IMR-90 (cell line): Measurements from ENCODE around the gene C12orf75. TPM values are rescaled to one million over a fixed set of nuclear protein-coding genes. Genes with fewer than 3 reads are reported as not detected.

Experiments used
- ATAC-seq: fragments of 200-7000 bp; cut with Tn5 transposase; 2 replicates; pipeline ENCODE4 v1.9.1; 2020; ENCODE audit warnings: low read depth, mild to moderate bottlenecking, moderate library complexity
- BruUV-seq: library from RNA; stranded (reverse); fragments of 400-500 nt; replicated peaks from 2 replicates; lab custom pipeline; 2021; lab: Mats Ljungman, UMichigan
- CTCF ChIA-PET: fragments of 300-600 bp; formaldehyde crosslinking; extraction: SDS; loops from one replicate; lab custom pipeline; 2021; ENCODE audit warnings: antibody characterized with exemption; lab: Yijun Ruan, JAX
- POLR2A ChIA-PET: fragments of 300-600 bp; sonication (Branson Sonifier 250); formaldehyde crosslinking; loops from one replicate; lab custom pipeline; 2022; ENCODE audit warnings: antibody characterized with exemption; ENCODE audit not compliant: unreplicated experiment; lab: Charles Lee
- DNase-seq: peaks from one replicate; pipeline ENCODE4 v3.0.0; 2013
- H2AFZ ChIP-seq: replicated peaks from 2 replicates; pipeline ENCODE3; 2013; ENCODE audit warnings: low read length, mild to moderate bottlenecking; ENCODE audit not compliant: poor library complexity
- H2AK5ac ChIP-seq: 2 replicates; pipeline ENCODE4 v1.6.1; 2013; ENCODE audit warnings: low read depth, low read length, inconsistent platforms
- H2AK9ac ChIP-seq: replicated peaks from 2 replicates; pipeline ENCODE3; 2013; ENCODE audit warnings: mild to moderate bottlenecking, low read depth, low read length, moderate library complexity; ENCODE audit not compliant: poor library complexity
- H2BK120ac ChIP-seq: 2 replicates; pipeline ENCODE4 v1.6.1; 2013; ENCODE audit warnings: low read depth, low read length, inconsistent platforms
- H2BK15ac ChIP-seq: 3 replicates; pipeline ENCODE4 v1.6.1; 2013; ENCODE audit warnings: low read depth, low read length, inconsistent platforms
- H2BK20ac ChIP-seq: 2 replicates; pipeline ENCODE4 v1.6.1; 2013; ENCODE audit warnings: low read depth, mild to moderate bottlenecking, inconsistent platforms, low read length, moderate library complexity
- H2BK5ac ChIP-seq: 2 replicates; pipeline ENCODE4 v1.6.1; 2013; ENCODE audit warnings: mild to moderate bottlenecking, low read depth, low read length, inconsistent platforms; ENCODE audit not compliant: poor library complexity, severe bottlenecking
- H3K14ac ChIP-seq: replicated peaks from 2 replicates; pipeline ENCODE4 v1.6.1; 2013; ENCODE audit warnings: low read depth, low read length, inconsistent platforms
- H3K18ac ChIP-seq: 2 replicates; pipeline ENCODE4 v1.6.1; 2013; ENCODE audit warnings: low read depth, low read length, control low read depth
- H3K23ac ChIP-seq: 2 replicates; pipeline ENCODE4 v1.6.1; 2013; ENCODE audit warnings: low read depth, low read length, inconsistent platforms
- H3K27ac ChIP-seq: 2 replicates; pipeline ENCODE4 v1.5.1; 2013; ENCODE audit warnings: mild to moderate bottlenecking, control low read depth, low read length; ENCODE audit not compliant: insufficient read depth
- H3K27me3 ChIP-seq: 2 replicates; pipeline ENCODE4 v1.6.1; 2013; ENCODE audit warnings: low read length; ENCODE audit not compliant: control insufficient read depth, insufficient read depth
- H3K36me3 ChIP-seq: 2 replicates; pipeline ENCODE4 v1.6.1; 2013; ENCODE audit warnings: low read length, mixed read lengths; ENCODE audit not compliant: control insufficient read depth, insufficient read depth
- H3K4ac ChIP-seq: 2 replicates; pipeline ENCODE4 v1.6.1; 2013; ENCODE audit warnings: low read depth, low read length, inconsistent platforms
- H3K4me1 ChIP-seq: 2 replicates; pipeline ENCODE4 v1.6.1; 2013; ENCODE audit warnings: low read length, mixed read lengths; ENCODE audit not compliant: control insufficient read depth, insufficient read depth
- H3K4me2 ChIP-seq: 2 replicates; pipeline ENCODE4 v1.6.1; 2013; ENCODE audit warnings: low read depth, mild to moderate bottlenecking, control low read depth, low read length, moderate library complexity
- H3K4me3 ChIP-seq: 2 replicates; pipeline ENCODE4 v1.5.1; 2013; ENCODE audit warnings: low read depth, mild to moderate bottlenecking, control low read depth, low read length, moderate library complexity; ENCODE audit not compliant: insufficient read depth
- H3K56ac ChIP-seq: 2 replicates; pipeline ENCODE4 v1.6.1; 2013; ENCODE audit warnings: low read length, inconsistent platforms; ENCODE audit not compliant: insufficient read depth; ENCODE audit errors: extremely low read depth
- H3K79me1 ChIP-seq, 2 experiments: 2 replicates each; pipeline ENCODE4 v1.6.1; 2013; ENCODE audit warnings: low read length in 2 of 2, inconsistent platforms in 1 of 2, low read depth in 1 of 2
- H3K9ac ChIP-seq: 2 replicates; pipeline ENCODE4 v1.6.1; 2013; ENCODE audit warnings: low read depth, low read length, control low read depth
- H3K9me1 ChIP-seq: 2 replicates; pipeline ENCODE4 v1.6.1; 2013; ENCODE audit warnings: low read length, inconsistent platforms; ENCODE audit not compliant: insufficient read depth
- H3K9me3 ChIP-seq: 2 replicates; pipeline ENCODE4 v1.6.1; 2013; ENCODE audit warnings: low read length; ENCODE audit not compliant: control insufficient read depth, insufficient read depth
- H4K20me1 ChIP-seq: 2 replicates; pipeline ENCODE4 v1.6.1; 2013; ENCODE audit warnings: low read length, inconsistent platforms; ENCODE audit not compliant: insufficient read depth
- H4K5ac ChIP-seq: 2 replicates; pipeline ENCODE4 v1.6.1; 2013; ENCODE audit warnings: mild to moderate bottlenecking, low read depth, low read length, control low read depth
- H4K8ac ChIP-seq, 2 experiments: 2 replicates each; pipeline ENCODE4 v1.6.1; 2013; ENCODE audit warnings: low read depth in 2 of 2, low read length in 2 of 2, control low read depth in 1 of 2, inconsistent platforms in 1 of 2
- H4K91ac ChIP-seq: 2 replicates; pipeline ENCODE4 v1.6.1; 2013; ENCODE audit warnings: low read depth, low read length, inconsistent platforms; ENCODE audit not compliant: insufficient read depth
- BHLHE40 ChIP-seq: fragments of 150-350 bp; IDR thresholded peaks from 2 replicates; pipeline ENCODE4 v1.6.1; 2016; ENCODE audit warnings: mild to moderate bottlenecking, low read depth, low read length
- CHD1 ChIP-seq: IDR thresholded peaks from 2 replicates; pipeline ENCODE4 v1.6.1; 2012; ENCODE audit warnings: low read depth, low read length, improper control_type of control experiment
- CTCF ChIP-seq: conservative IDR thresholded peaks from 2 replicates; pipeline ENCODE4 v1.5.1; 2012; ENCODE audit warnings: mild to moderate bottlenecking, low read depth, low read length, improper control_type of control experiment
- FOS ChIP-seq: fragments of 150-350 bp; IDR thresholded peaks from 2 replicates; pipeline ENCODE4 v1.6.1; 2016; ENCODE audit warnings: low read depth, low read length
- MAZ ChIP-seq: IDR thresholded peaks from 2 replicates; pipeline ENCODE4 v1.6.1; 2012; ENCODE audit warnings: low read depth, mild to moderate bottlenecking, low read length, improper control_type of control experiment, moderate library complexity, borderline replicate concordance
- MXI1 ChIP-seq: IDR thresholded peaks from 2 replicates; pipeline ENCODE4 v1.6.1; 2012; ENCODE audit warnings: low read depth, mild to moderate bottlenecking, low read length, moderate library complexity, borderline replicate concordance
- NFE2L2 ChIP-seq: fragments of 150-350 bp; IDR thresholded peaks from 2 replicates; pipeline ENCODE4 v1.6.1; 2016; ENCODE audit warnings: low read depth, mild to moderate bottlenecking, low read length
- RAD21 ChIP-seq: IDR thresholded peaks from 2 replicates; pipeline ENCODE4 v1.6.1; 2012; ENCODE audit warnings: low read length, improper control_type of control experiment
- RCOR1 ChIP-seq: IDR thresholded peaks from 2 replicates; pipeline ENCODE4 v1.6.1; 2012; ENCODE audit warnings: mild to moderate bottlenecking, low read length, improper control_type of control experiment; ENCODE audit not compliant: insufficient replicate concordance
- SMC3 ChIP-seq: fragments of 150-350 bp; IDR thresholded peaks from 2 replicates; pipeline ENCODE4 v1.6.1; 2016; ENCODE audit warnings: low read depth, mild to moderate bottlenecking, antibody characterized with exemption, low read length, moderate library complexity
- USF2 ChIP-seq: fragments of 150-350 bp; IDR thresholded peaks from 2 replicates; pipeline ENCODE4 v1.6.1; 2017; ENCODE audit warnings: mild to moderate bottlenecking, antibody characterized with exemption, low read length, low read depth
- WGBS, 2 experiments: methylation state at CpG; one replicate each; pipeline versions ENCODE4 v1.1.5 to v1.1.7; 2013; ENCODE audit warnings: missing lambda C conversion rate in 2 of 2; ENCODE audit not compliant: insufficient read length in 1 of 2; ENCODE audit errors: extremely low coverage in 2 of 2; 5-methylcytosine and 5-hydroxymethylcytosine counted together
- dilution Hi-C: fragments of 300-500 bp; cut with HindIII; formaldehyde crosslinking; loops from one replicate; pipeline ENCODE4 v1.14.3; 2018; ENCODE audit warnings: low sequenced_read_pairs; ENCODE audit not compliant: unreplicated experiment
- in situ Hi-C: fragments of 300-500 bp; cut with MboI; formaldehyde crosslinking; loops from 3 replicates; pipeline ENCODE4 v1.14.3; 2019; ENCODE audit warnings: low sequenced_read_pairs, inconsistent platforms, mixed read lengths
- intact Hi-C: fragments of 100-400 bp; cut with micrococcal nuclease; formaldehyde crosslinking; loops from 2 replicates; pipeline ENCODE4 v1.10.0; 2022
- polyA plus RNA-seq, 3 experiments: library from polyadenylated mRNA; depleted of rRNA; stranded (reverse); fragments of >200 nt; gene quantifications; 2 replicates each; pipeline ENCODE4 v1.2.3, GENCODE V29; 2012; ENCODE audit warnings: low replicate concordance in 1 of 3
- total RNA-seq: library from RNA; depleted of rRNA; stranded (reverse); fragments of >200 nt; gene quantifications from 2 replicates; pipeline ENCODE4 v1.2.3, GENCODE V29; 2012

C12orf75 gene
- total and polyA plus RNA-seq, 2 of the 4 experiments (the other 2 are of a cell fraction), result 145 to 278 TPM

GRCh38 chr12:105358789-105359188 lies 28.3 kb downstream of the C12orf75 start:
- in situ Hi-C loops, result no loop called here
- no peak overlapping the region for H3K4me3 ChIP-seq
- no peak overlapping the region for H2AFZ ChIP-seq
- CTCF ChIA-PET, result interaction anchor here (0.6 kb wide), 1 partner anchor 15 kb away, joined by 3 read pairs; no protein-coding TSS in a partner anchor
- no peak overlapping the region for H4K5ac ChIP-seq
- no peak overlapping the region for H3K14ac ChIP-seq
- H4K8ac ChIP-seq, result peak overlapping the region in 1 of 2 experiments; percentile 20; a peak in 1 of 4 replicates
- H3K27me3 ChIP-seq, result no peaks in the 10 kb centered on the region
- peaks cover 37 to 80% of the 10 kb centered on the region in 2 experiments for H3K79me1 ChIP-seq
- H4K91ac ChIP-seq, result peak overlapping the region; percentile 35; the same call in 1 of the 2 replicates
- no CpG with 5 or more reads among the region's 7 CpGs for WGBS, 2 experiments
- H3K4me1 ChIP-seq, result peaks cover 16% of the 10 kb centered on the region
- ATAC-seq, result no peak
- no peak overlapping the region for H3K4ac ChIP-seq
- TF ChIP-seq NFE2L2 (no peak), USF2 (no peak), FOS (no peak), MAZ (no peak), CHD1 (no peak), RCOR1 (no peak), CTCF (no peak), SMC3 (no peak), BHLHE40 (no peak), RAD21 (no peak), MXI1 (no peak)
- no peak for DNase-seq
- no peak overlapping the region for H2BK20ac ChIP-seq
- H3K56ac ChIP-seq, result no peak overlapping the region
- dilution Hi-C loops, result no loop called here
- H2BK15ac ChIP-seq, result no peak overlapping the region
- H3K9ac ChIP-seq, result no peak overlapping the region
- no peak overlapping the region for H2AK9ac ChIP-seq
- no TSS peak for BruUV-seq
- POLR2A ChIA-PET, result no interaction called here
- H3K36me3 ChIP-seq, result peaks cover 6% of the 10 kb centered on the region
- peak overlapping the region; percentile 31 for H2AK5ac ChIP-seq
- intact Hi-C loops, result no loop called here
- 0 out of 2 replicates have a peak overlapping the region, but pooled peaks have one; percentile 56 for H3K23ac ChIP-seq
- no peak overlapping the region for H3K27ac ChIP-seq
- no peak overlapping the region for H3K18ac ChIP-seq
- H3K4me2 ChIP-seq, result no peak overlapping the region
- H4K20me1 ChIP-seq, result peaks cover 51% of the 10 kb centered on the region
- no peak overlapping the region for H2BK120ac ChIP-seq
- no peaks in the 10 kb centered on the region for H3K9me3 ChIP-seq
- peak overlapping the region; percentile 20 for H2BK5ac ChIP-seq
- H3K9me1 ChIP-seq, result peaks cover 23% of the 10 kb centered on the region
